ENCODE results near the gene GYG2. TPM values are rescaled to one million over a fixed set of nuclear protein-coding genes. Genes with fewer than 3 reads are reported as not detected.

The GYG2 gene
- total and polyA plus RNA-seq, 2 of the 13 experiments (the other 11 are each of a cell fraction or from before 2014, with no cell fraction given), result 20.0 to 24.3 TPM

DNA sequence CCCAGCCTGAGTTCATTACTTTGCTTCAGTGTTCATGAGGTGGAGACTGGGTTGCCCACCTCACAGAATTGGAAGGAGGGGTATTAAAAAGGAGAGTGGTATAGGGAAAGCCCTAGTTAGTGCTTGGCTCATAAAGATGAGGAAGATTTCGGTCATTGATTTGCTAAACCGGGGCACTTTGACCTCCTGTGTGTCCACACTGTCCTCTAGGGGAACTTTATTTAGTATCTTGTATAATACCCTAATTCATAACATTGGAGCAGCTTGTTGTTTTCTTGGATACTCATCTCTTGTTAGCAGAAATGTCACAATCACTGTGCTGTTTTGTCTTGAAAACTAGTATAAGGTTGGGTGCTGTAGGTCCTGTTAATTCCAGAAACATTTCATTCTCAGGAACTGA is 49.8 kb downstream of the GYG2 start (continued):
- TF ChIP-seq, protein P1, sequence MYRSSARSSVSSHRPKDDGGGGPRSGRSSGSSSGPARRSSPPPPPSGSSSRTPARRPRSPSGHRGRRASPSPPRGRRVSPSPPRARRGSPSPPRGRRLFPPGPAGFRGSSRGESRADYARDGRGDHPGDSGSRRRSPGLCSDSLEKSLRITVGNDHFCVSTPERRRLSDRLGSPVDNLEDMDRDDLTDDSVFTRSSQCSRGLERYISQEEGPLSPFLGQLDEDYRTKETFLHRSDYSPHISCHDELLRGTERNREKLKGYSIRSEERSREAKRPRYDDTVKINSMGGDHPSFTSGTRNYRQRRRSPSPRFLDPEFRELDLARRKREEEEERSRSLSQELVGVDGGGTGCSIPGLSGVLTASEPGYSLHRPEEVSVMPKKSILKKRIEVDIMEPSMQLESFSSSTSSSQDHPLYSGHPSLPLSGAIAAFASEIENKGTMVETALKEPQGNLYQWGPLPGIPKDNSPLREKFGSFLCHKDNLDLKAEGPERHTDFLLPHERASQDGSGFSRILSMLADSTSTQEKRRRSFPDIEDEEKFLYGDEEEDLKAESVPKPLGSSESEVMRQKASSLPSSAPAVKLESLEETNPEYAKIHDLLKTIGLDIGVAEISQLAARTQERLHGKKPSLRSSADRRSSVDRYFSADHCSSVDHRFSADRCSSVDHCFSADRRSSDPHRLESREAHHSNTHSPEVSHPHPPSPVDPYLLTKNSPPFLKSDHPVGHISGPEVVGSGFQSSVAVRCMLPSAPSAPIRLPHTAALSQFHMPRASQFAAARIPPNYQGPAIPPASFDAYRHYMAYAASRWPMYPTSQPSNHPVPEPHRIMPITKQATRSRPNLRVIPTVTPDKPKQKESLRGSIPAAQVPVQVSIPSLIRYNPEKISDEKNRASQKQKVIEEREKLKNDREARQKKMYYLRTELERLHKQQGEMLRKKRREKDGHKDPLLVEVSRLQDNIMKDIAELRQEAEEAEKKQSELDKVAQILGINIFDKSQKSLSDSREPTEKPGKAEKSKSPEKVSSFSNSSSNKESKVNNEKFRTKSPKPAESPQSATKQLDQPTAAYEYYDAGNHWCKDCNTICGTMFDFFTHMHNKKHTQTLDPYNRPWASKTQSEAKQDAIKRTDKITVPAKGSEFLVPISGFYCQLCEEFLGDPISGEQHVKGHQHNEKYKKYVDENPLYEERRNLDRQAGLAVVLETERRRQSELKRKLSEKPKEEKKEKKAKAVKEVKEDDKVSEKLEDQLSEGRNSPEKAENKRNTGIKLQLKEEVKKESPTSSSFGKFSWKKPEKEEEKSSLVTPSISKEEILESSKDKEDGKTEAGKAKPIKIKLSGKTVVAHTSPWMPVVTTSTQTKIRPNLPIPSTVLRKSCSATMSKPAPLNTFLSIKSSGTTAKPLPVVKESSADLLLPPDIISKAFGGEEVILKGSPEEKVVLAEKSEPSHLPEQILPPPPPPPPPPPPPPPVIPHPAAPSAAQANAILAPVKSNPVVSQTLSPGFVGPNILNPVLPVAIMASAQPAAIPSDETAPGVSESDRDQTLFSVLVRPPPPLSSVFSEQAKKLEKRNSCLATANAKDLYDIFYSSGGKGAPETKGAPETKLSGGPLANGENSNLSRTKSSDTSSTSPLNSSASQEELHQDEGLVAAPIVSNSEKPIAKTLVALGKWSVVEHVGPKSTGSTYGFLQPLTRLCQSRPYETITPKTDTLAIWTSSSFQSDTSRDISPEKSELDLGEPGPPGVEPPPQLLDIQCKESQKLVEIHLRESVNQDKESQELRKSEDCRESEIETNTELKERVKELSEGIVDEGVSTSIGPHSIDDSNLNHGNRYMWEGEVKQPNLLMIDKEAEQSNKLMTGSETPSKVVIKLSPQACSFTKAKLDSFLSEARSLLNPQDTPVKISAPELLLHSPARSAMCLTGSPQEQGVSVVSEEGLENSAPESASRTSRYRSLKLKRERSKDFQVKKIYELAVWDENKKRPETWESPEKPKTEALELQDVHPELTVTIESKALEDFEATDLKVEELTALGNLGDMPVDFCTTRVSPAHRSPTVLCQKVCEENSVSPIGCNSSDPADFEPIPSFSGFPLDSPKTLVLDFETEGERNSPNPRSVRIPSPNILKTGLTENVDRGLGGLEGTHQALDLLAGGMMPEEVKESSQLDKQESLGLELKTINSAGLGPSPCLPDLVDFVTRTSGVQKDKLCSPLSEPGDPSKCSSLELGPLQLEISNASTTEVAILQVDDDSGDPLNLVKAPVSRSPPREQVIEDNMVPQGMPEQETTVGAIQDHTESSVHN (CRISPR knock-in tag; IDR thresholded peaks at IDR 0.05), result no peak
- TF ChIP-seq MBNL3 (CRISPR knock-in tag; conservative IDR thresholded peaks at IDR 0.05) (no peak), DPF2 (CRISPR knock-in tag; IDR thresholded peaks at IDR 0.05; ENCODE audit: borderline replicate concordance, low read depth) (no peak), ZBTB7A (CRISPR knock-in tag; IDR thresholded peaks at IDR 0.05) (no peak), PITX1 (CRISPR knock-in tag; IDR thresholded peaks at IDR 0.05) (no peak)

GRCh38 chrX:2879670-2880069 is 50.9 kb downstream of the GYG2 start:
- Histone ChIP-seq H2AFZ (ENCODE audit: low read length) (no peak overlapping the region), H3K27ac (ENCODE audit: extremely low read length, insufficient read depth, low read length) (no peak overlapping the region), H3K4me2 (ENCODE audit: low read depth, low read length) (no peak overlapping the region), H4K20me1 (ENCODE audit: insufficient read depth, low read length) (no peaks in the 10 kb centered on the region), H3K4me3 (replicated peaks in 1 of 3; ENCODE audit: insufficient read depth in 1 of 3, low read depth in 2 of 3, low read length in 3 of 3) (no peak overlapping the region), H3K4me1 (ENCODE audit: insufficient read depth, low read length) (no peaks in the 10 kb centered on the region), H3K36me3 (replicated peaks in 1 of 2; ENCODE audit: control insufficient read depth in 1 of 2, insufficient read depth in 2 of 2, low read length in 2 of 2) (0 out of 5 replicates have a peak, but pooled peaks cover 0 to 1% of the 10 kb centered on the region in 2 experiments), H3K9ac (ENCODE audit: insufficient read depth, low read depth, low read length) (no peak overlapping the region), H3K27me3 (ENCODE audit: control insufficient read depth in 1 of 2, insufficient read depth in 2 of 2, low read length in 2 of 2) (no peaks in the 10 kb centered on the region), H3K79me2 (ENCODE audit: insufficient read depth, low read length) (no peaks in the 10 kb centered on the region), H3K9me3 (ENCODE audit: low read length) (no peaks in the 10 kb centered on the region)
- intact Hi-C loops (cut with micrococcal nuclease; ENCODE audit: unreplicated experiment) (loop anchor here (5.0 kb wide), 1 partner anchor 758 kb away; no protein-coding TSS in a partner anchor), in situ Hi-C loops (cut with HindIII; ENCODE audit: extremely low pct_ligation_motif_present, low pct_unique_long_range_greater_than_20kb) (no loop called here)
- POLR2A ChIA-PET, result no interaction called here
- FAIRE-seq, result no peak
- BruUV-seq (replicated peaks), result no TSS peak
- CTCF ChIA-PET (ENCODE audit: low intra/inter-chr PET ratio, low total read pairs), result no interaction called here
- WGBS (ENCODE audit: low lambda C conversion rate), result 91% methylated on average over 1 of the region's 1 CpG
- no peak for TF ChIP-seq BCL6 (CRISPR knock-in tag; IDR thresholded peaks at IDR 0.05)
- no peak for TF ChIP-seq MNT (IDR thresholded peaks at IDR 0.05)
- no peak for TF ChIP-seq ZNF678 (CRISPR knock-in tag; IDR thresholded peaks at IDR 0.05)
- no peak for TF ChIP-seq ZSCAN30 (CRISPR knock-in tag; IDR thresholded peaks at IDR 0.05)
- TF ChIP-seq ZNF3 (CRISPR knock-in tag; IDR thresholded peaks at IDR 0.05), result no peak
- TF ChIP-seq NFE2L2 (IDR thresholded peaks at IDR 0.05; ENCODE audit: low read length), result no peak
- no peak for ATAC-seq
- DNase-seq (ENCODE audit: low spot score), result no peak
